Esophagus squamous epithelium (tissue), 4 donors: ENCODE data around the gene HSD17B2.
"Not testable (repeated sequence)": the region's sequence is repeated elsewhere in the genome, so short reads cannot be mapped to it uniquely, and the experiment has no call there.

ENCODE experiments used
- POLR2A ChIP-seq, 4 donors: fragments of 450-650 bp; IDR thresholded peaks; one replicate each; pipeline ENCODE4 v1.6.1; 2017; ENCODE audit warnings: antibody characterized with exemption in 4 of 4, mild to moderate bottlenecking in 4 of 4, moderate library complexity in 3 of 4
- TF ChIP-seq, protein P1 (sequence below), 6 experiments: fragments of 450-650 bp in 4 of 6; fragments of 200-600 bp in 2 of 6; sonication (generic) in 2 of 6; IDR thresholded peaks; one replicate each; pipeline ENCODE4 v1.5.1; 2016 to 2019; ENCODE audit warnings: antibody characterized with exemption in 6 of 6, mild to moderate bottlenecking in 4 of 6, moderate library complexity in 4 of 6

GRCh38 chr16:82139286-82139571 is 104.2 kb downstream of the HSD17B2 start:
- TF ChIP-seq, protein P1, sequence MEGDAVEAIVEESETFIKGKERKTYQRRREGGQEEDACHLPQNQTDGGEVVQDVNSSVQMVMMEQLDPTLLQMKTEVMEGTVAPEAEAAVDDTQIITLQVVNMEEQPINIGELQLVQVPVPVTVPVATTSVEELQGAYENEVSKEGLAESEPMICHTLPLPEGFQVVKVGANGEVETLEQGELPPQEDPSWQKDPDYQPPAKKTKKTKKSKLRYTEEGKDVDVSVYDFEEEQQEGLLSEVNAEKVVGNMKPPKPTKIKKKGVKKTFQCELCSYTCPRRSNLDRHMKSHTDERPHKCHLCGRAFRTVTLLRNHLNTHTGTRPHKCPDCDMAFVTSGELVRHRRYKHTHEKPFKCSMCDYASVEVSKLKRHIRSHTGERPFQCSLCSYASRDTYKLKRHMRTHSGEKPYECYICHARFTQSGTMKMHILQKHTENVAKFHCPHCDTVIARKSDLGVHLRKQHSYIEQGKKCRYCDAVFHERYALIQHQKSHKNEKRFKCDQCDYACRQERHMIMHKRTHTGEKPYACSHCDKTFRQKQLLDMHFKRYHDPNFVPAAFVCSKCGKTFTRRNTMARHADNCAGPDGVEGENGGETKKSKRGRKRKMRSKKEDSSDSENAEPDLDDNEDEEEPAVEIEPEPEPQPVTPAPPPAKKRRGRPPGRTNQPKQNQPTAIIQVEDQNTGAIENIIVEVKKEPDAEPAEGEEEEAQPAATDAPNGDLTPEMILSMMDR (IDR thresholded peaks at IDR 0.05): not testable (repeated sequence)
- TF ChIP-seq POLR2A (IDR thresholded peaks at IDR 0.05): not testable (repeated sequence)
